Measurements from ENCODE around the gene TTC34. TPM values are rescaled to one million over a fixed set of nuclear protein-coding genes. Genes with fewer than 3 reads are reported as not detected.

TTC34 gene
- total and polyA plus RNA-seq, 2 experiments from 2014 or later: 0.08 to 0.35 TPM

GRCh38 chr1:2646837-2647236 lies 154.7 kb downstream of the TTC34 start (continued):
- TF ChIP-seq REST (IDR thresholded peaks at IDR 0.05; ENCODE audit: unreplicated experiment) (no peak), POLR2AphosphoS5 (IDR thresholded peaks at IDR 0.05; ENCODE audit: low read depth) (no peak), ZNF114 (CRISPR knock-in tag; IDR thresholded peaks at IDR 0.05) (no peak), EZH2phosphoT487 (IDR thresholded peaks at IDR 0.05; ENCODE audit: unreplicated experiment) (no peak), EZH2 (IDR thresholded peaks at IDR 0.05; ENCODE audit: low read depth, unreplicated experiment) (no peak), NANOG (IDR thresholded peaks at IDR 0.05; ENCODE audit: borderline replicate concordance) (no peak), JUNB (IDR thresholded peaks at IDR 0.05; ENCODE audit: unreplicated experiment) (no peak), CTCF (conservative IDR thresholded peaks at IDR 0.05; ENCODE audit: low read depth in 2 of 2) (no peak), STAT1 (IDR thresholded peaks at IDR 0.05; ENCODE audit: unreplicated experiment) (no peak), ETS1 (IDR thresholded peaks at IDR 0.05) (no peak)

- Mint-ChIP-seq H3K4me3 (no peak overlapping the region), H3K9me3 (peaks cover 43% of the 10 kb centered on the region), H3K4me1 (peaks cover 2% of the 10 kb centered on the region; the same call in 1 of the 3 replicates), H3K27me3 (ENCODE audit: insufficient read depth, low read depth, poor library complexity) (peaks cover 7% of the 10 kb centered on the region), H3K36me3 (ENCODE audit: low read depth) (0 out of 3 replicates have a peak, but pooled peaks cover 8% of the 10 kb centered on the region), H3K27ac (no peak overlapping the region)
- no peak for DNase-seq (ENCODE audit: low spot score)
- Histone ChIP-seq H3K4me3 (no peak overlapping the region), H2AFZ (no peak overlapping the region), H3K4me1 (ENCODE audit: insufficient read depth) (no peaks in the 10 kb centered on the region; the same call in 1 of the 2 replicates), H3K4me2 (no peak overlapping the region), H3K27me3 (ENCODE audit: insufficient read depth) (no peaks in the 10 kb centered on the region), H3K9me2 (ENCODE audit: insufficient read depth) (no peaks in the 10 kb centered on the region), H3F3A (replicated peaks; ENCODE audit: low read depth) (no peaks in the 10 kb centered on the region), H3K36me3 (ENCODE audit: insufficient read depth) (no peaks in the 10 kb centered on the region), H4K20me1 (replicated peaks; ENCODE audit: insufficient read depth) (0 out of 2 replicates have a peak, but pooled peaks cover 2% of the 10 kb centered on the region), H3K27ac (ENCODE audit: low read depth) (no peak overlapping the region), H3K79me2 (replicated peaks; ENCODE audit: insufficient read depth) (no peaks in the 10 kb centered on the region)
- ATAC-seq: no peak
- no peak for TF ChIP-seq POLR2AphosphoS5 (IDR thresholded peaks at IDR 0.05; ENCODE audit: low read depth)
These were observed 155.7 kb downstream of the TTC34 start for GRCh38 chr1:2645776-2646175.
